GM18907 (cell line): ENCODE results near the gene TMPRSS13.

Experiments
- ATAC-seq: cut with Tn5 transposase; IDR thresholded peaks from one replicate; pipeline ENCODE4 v1.9.1; 2021; ENCODE audit warnings: mild to moderate bottlenecking, moderate library complexity; ENCODE audit not compliant: unreplicated experiment

Gene TMPRSS13

GRCh38 chr11:117914398-117914761, 14.8 kb downstream of the TMPRSS13 start:
- ATAC-seq, result no peak

GRCh38 chr11:117913736-117914397, 15.3 kb downstream of the TMPRSS13 start:
- ATAC-seq, result no peak

- ATAC-seq, result no peak
Observed at GRCh38 chr11:117912497-117912896, 16.7 kb downstream of the TMPRSS13 start.

DNA sequence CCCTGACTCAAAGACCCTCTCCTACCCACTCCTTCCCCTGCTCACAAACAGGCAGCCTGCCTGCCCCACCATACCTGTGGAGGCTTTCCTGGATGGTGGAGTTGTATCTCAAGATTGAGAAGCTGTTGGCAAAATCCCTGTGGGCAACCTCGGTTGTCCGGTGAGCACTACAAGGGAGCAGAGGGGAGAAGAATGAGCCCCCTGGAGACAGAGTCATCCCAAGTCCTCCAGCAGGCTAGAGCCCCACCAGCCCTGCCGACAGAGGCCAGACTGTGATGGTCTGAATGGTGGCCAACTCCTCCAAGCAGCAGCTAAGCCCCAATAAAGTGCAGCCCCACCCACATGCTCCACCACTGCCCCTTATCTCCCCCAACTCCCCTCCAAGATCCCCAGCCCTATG, 17.5 kb downstream of the TMPRSS13 start:
- ATAC-seq, result no peak

DNA sequence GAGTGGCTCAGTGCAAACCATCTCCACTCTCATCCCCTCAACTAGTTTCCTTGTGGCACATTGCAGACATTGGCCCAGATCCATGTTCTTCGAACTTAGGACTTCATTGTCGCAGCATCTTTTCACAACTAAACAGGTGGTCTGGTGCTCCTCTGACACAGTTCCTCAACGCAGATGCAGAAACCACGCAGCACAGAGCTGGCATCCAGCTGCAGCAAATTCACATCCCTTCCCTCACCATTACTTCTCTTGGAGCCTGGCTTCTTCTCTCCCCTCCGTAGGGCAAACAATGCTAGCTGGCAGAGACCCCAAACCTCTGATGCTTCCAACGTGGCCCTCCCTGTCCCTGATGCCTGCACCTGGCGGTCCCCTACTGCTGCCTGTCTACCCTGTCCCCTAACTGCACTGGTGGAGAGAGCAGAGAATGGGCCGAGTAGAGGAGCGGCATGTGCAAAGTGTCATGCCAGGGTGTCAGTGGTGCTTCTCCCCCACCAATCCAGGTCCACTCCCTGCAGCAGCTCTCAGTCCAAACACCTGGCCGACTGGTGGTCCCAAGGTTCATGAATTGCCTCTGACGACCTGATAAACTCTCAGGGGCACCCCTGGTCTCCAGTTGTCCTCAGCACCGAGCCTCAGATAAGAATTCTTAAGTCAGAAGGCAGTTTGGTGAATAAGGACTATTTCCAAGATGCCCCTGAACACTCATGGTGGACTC, 18.1 kb downstream of the TMPRSS13 start:
- ATAC-seq, result no peak

DNA sequence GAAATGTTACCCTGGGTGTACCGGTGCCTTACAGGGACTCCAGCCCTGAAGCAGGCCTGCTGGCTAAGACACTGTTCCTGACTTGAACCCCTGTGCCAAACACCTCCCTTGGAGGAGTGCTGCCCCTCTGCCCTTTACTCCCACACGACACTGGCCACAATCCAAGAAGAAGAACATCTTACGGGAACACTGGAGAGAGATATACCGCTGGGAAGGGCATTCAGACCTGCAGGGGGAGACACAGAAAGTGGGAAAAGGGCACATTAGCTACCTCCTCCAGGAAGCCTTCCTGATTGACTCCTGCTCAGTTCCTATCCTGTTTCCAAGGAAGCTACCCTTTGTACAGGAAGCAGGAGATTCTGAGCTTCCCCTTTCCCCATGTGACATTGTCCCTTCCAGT, 18.7 kb downstream of the TMPRSS13 start:
- ATAC-seq, result no peak

DNA sequence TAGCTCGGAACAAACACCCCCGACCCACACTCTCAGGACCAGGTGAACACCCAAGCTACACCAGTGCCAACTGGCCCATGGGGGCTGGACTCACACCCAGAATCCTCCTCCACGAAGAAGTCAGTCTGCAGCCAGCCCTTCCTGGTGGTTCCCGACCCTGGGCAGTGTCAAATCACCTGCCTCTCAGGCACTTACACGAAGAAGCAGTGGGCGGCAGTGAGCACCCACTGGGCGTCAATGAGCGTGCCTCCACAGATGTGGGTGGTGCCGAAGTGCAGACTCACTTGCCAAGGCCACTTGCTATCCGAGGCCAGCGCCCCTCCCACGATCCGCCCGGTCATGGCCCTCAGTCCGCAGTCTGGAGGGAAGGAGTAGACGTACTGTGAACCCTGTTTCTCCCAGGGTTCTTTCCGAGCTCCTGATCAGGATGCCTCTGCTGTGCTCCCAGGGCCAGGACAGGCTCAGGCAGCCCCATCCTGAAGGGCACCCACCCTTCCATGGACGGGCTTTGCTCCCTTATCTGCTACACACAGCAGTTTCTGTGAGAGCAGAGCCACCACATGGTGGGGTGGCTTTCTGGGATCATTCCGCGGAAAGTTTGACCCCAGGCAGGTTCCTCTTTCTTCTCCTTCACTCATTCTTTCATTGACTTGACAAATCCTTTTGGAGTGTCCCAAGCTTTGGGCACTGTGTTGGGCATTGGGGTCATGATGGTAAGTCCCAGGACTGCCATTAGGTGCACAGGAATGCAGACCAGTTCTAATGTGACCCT, 19.4 kb downstream of the TMPRSS13 start:
- no peak for ATAC-seq

- ATAC-seq, result no peak
Observed at GRCh38 chr11:117908959-117909610, 20.1 kb downstream of the TMPRSS13 start.

GRCh38 chr11:117908109-117908895, 20.9 kb downstream of the TMPRSS13 start:
- ATAC-seq, result no peak

GRCh38 chr11:117907276-117908108, 21.7 kb downstream of the TMPRSS13 start:
- no peak for ATAC-seq

- ATAC-seq, result no peak
Observed at GRCh38 chr11:117906710-117907109, 22.5 kb downstream of the TMPRSS13 start.

DNA sequence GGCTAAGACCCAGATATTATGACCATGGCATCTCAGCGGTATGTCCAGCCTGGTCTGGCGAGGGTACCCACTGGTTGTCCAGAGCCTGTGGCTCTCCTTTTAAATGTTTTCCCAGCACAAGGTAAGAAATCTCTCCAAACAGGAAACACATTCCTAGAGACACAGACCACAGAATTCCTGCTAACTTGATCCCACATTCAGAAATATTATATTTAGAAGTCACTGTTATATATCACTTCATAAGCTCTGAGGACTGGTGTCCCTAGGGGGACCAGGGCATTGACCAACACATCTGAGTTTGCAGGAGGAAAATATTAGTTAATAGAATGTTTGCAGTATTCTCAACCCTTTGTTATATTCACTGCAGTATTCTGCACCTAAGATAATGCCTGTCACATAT, 23.1 kb downstream of the TMPRSS13 start:
- ATAC-seq, result no peak

- ATAC-seq, result no peak
Observed at GRCh38 chr11:117905524-117905923, 23.7 kb downstream of the TMPRSS13 start.

- ATAC-seq, result no peak
Observed at GRCh38 chr11:117903505-117904382, 25.5 kb downstream of the TMPRSS13 start.

GRCh38 chr11:117902001-117902845, 27.0 kb downstream of the TMPRSS13 start:
- no peak for ATAC-seq

- ATAC-seq, result no peak
Observed at GRCh38 chr11:117901601-117902000, 27.6 kb downstream of the TMPRSS13 start.

DNA sequence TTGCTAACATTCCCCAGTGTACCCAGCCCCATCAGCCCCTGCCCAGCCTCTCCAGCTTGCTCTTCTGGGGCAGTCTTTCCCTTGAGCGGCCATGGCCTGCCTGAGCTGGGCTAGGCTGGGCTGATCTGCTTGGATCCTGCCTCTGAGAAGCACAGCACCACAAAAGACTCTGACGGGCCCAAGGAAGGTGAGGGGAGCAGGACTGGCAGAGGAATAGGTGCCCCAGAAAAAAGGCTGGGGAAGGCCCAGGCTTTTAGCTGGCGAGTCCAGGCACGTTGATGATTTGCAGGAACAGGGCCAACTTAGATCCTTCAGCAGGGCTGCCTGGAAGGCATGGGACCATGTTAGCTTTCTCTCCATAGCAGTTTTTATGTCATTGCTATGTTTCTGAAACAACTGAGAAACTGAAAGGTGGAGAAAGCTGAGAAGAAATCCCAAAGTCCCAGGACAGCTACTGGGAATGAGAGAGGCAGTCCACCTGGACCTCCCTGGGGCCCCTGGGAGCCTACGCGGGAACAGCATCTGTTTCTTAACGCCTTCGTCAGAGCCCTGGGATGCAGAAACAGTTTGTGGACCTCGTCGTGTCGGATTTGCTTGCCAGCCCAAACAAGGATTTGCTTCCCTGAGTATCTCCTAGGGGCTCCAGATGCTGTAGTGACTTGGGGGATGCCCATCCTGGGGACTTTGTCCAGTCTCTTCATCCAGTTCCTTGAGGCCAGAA, 28.3 kb downstream of the TMPRSS13 start:
- no peak for ATAC-seq
